ENCODE data around the gene SMARCA1. TPM values are rescaled to one million over a fixed set of nuclear protein-coding genes. Genes with fewer than 3 reads are reported as not detected.

The SMARCA1 gene, protein sequence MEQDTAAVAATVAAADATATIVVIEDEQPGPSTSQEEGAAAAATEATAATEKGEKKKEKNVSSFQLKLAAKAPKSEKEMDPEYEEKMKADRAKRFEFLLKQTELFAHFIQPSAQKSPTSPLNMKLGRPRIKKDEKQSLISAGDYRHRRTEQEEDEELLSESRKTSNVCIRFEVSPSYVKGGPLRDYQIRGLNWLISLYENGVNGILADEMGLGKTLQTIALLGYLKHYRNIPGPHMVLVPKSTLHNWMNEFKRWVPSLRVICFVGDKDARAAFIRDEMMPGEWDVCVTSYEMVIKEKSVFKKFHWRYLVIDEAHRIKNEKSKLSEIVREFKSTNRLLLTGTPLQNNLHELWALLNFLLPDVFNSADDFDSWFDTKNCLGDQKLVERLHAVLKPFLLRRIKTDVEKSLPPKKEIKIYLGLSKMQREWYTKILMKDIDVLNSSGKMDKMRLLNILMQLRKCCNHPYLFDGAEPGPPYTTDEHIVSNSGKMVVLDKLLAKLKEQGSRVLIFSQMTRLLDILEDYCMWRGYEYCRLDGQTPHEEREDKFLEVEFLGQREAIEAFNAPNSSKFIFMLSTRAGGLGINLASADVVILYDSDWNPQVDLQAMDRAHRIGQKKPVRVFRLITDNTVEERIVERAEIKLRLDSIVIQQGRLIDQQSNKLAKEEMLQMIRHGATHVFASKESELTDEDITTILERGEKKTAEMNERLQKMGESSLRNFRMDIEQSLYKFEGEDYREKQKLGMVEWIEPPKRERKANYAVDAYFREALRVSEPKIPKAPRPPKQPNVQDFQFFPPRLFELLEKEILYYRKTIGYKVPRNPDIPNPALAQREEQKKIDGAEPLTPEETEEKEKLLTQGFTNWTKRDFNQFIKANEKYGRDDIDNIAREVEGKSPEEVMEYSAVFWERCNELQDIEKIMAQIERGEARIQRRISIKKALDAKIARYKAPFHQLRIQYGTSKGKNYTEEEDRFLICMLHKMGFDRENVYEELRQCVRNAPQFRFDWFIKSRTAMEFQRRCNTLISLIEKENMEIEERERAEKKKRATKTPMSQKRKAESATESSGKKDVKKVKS
- 183 TPM in 2 replicates for total RNA-seq
- long read RNA-seq, full-length matches to known transcripts = 173 of 1,876 reads
- long read RNA-seq, partial matches to known transcripts = 1,559 of 1,876 reads
- long read RNA-seq, other reads (novel, unspliced or antisense) = 144 of 1,876 reads

DNA sequence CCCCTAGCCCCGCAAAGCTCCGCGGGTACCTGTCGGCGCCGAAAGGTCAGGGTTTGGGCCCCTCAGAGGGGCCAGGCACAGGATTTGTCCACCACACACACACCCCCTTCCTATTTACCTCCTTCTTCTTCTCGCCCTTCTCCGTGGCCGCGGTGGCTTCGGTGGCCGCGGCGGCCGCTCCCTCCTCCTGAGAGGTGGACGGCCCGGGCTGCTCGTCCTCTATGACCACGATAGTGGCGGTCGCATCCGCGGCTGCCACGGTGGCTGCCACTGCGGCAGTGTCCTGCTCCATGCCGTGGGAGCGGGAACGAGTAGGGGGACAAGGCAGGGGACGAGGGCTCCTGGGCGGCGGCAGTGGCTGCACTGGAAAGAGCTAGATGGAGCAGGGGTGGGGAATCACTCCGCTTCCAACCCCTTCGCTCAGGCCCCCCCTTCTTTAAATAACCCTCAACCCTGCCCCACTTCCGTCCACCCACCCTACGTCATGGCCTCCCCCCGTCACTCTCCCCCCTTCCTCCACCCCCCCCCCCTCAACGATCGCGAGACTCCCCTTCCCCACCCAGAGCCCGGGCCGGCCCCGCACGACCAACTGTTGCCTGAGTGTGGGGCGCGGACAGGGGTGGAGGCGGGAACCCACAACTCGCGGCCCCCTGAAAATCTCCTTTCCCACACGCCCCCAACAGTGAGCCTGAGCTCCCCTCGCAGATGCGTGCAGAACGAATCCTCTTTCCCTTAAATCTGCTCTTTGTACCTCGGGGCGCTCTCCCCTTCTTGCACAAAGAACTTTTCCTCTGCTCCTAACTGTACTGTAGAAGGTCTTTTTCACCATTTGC is at the start of gene SMARCA1:
SMARCA1 (minus strand) TSS at position 412 of the 833 bp plus-strand sequence; CDS start at position 292, 120 bp downstream.
- peak; percentile 51 for DNase-seq (ENCODE audit: low spot score, unreplicated experiment)
- TF ChIP-seq, protein P1, sequence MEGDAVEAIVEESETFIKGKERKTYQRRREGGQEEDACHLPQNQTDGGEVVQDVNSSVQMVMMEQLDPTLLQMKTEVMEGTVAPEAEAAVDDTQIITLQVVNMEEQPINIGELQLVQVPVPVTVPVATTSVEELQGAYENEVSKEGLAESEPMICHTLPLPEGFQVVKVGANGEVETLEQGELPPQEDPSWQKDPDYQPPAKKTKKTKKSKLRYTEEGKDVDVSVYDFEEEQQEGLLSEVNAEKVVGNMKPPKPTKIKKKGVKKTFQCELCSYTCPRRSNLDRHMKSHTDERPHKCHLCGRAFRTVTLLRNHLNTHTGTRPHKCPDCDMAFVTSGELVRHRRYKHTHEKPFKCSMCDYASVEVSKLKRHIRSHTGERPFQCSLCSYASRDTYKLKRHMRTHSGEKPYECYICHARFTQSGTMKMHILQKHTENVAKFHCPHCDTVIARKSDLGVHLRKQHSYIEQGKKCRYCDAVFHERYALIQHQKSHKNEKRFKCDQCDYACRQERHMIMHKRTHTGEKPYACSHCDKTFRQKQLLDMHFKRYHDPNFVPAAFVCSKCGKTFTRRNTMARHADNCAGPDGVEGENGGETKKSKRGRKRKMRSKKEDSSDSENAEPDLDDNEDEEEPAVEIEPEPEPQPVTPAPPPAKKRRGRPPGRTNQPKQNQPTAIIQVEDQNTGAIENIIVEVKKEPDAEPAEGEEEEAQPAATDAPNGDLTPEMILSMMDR (IDR thresholded peaks at IDR 0.05; ENCODE audit: unreplicated experiment) = no peak
- no peaks in the 10 kb centered on the region for H3K9me3 Mint-ChIP-seq (ENCODE audit: low read depth)
- no peaks in the 10 kb centered on the region for H3K27me3 Mint-ChIP-seq
- peak within 1 kb of the TSS; percentile 98 for H3K27ac Mint-ChIP-seq
- no peaks in the 10 kb centered on the region for H3K36me3 Mint-ChIP-seq (ENCODE audit: insufficient read depth)
- H3K4me3 Mint-ChIP-seq (ENCODE audit: low read depth) = peak within 1 kb of the TSS; percentile 86
- peaks cover 28% of the 10 kb centered on the region for H3K4me1 Mint-ChIP-seq (ENCODE audit: low read depth)

DNA sequence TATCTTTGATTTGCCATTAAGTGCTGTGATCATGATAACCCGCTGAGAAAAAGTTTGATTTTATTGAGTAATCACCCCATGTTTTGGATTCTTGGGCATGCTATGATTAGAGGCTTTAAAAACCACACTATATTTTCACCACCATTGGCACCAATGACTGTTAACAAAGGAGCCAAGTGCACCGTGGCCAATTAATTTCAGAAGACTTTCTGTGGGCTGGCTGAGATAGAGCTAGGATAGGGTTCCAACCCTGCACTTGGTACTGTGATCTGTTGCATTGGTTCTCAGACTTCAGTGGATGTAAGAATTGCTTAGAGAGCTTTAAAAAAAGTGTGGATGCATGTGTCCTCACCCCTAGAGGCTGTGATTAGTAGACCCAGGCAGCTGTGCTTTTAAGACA is 49.1 kb upstream of the SMARCA1 start:
- DNase-seq (ENCODE audit: low spot score, unreplicated experiment) = no peak
- no peak overlapping the region for H3K4me3 Mint-ChIP-seq (ENCODE audit: low read depth)
- H3K27ac Mint-ChIP-seq = no peak overlapping the region
- no peaks in the 10 kb centered on the region for H3K9me3 Mint-ChIP-seq (ENCODE audit: low read depth)
- H3K4me1 Mint-ChIP-seq (ENCODE audit: low read depth) = no peaks in the 10 kb centered on the region
- peaks cover 32% of the 10 kb centered on the region for H3K36me3 Mint-ChIP-seq (ENCODE audit: insufficient read depth)
- H3K27me3 Mint-ChIP-seq = no peaks in the 10 kb centered on the region
- TF ChIP-seq, protein P1 (IDR thresholded peaks at IDR 0.05; ENCODE audit: unreplicated experiment) = no peak

DNA sequence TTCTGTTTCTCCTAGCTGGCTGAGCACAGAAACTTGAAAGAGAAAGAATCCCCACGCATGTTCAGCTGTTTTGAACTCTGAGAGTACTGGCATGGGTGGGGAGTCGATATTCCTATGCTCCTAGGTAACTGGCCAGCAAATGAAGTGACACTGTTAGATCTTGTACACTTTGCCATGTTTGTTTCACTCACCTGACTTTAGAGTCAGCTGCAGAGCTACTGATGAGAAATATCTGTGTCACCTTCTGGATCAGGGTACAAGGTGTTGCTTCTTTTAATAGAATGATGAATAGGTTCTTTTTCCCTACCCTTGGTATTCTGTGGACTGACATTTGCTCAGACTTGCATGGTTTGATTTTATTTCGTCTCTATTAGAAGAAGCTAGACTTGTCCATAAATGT is 45.1 kb upstream of the SMARCA1 start:
- Mint-ChIP-seq H3K9me3 (ENCODE audit: low read depth) (peaks cover 2% of the 10 kb centered on the region), H3K27me3 (no peaks in the 10 kb centered on the region), H3K4me3 (ENCODE audit: low read depth) (no peak overlapping the region), H3K36me3 (ENCODE audit: insufficient read depth) (peaks cover 32% of the 10 kb centered on the region), H3K4me1 (ENCODE audit: low read depth) (no peaks in the 10 kb centered on the region), H3K27ac (no peak overlapping the region)
- TF ChIP-seq, protein P1 (IDR thresholded peaks at IDR 0.05; ENCODE audit: unreplicated experiment) = no peak
- no peak for DNase-seq (ENCODE audit: low spot score, unreplicated experiment)

DNA sequence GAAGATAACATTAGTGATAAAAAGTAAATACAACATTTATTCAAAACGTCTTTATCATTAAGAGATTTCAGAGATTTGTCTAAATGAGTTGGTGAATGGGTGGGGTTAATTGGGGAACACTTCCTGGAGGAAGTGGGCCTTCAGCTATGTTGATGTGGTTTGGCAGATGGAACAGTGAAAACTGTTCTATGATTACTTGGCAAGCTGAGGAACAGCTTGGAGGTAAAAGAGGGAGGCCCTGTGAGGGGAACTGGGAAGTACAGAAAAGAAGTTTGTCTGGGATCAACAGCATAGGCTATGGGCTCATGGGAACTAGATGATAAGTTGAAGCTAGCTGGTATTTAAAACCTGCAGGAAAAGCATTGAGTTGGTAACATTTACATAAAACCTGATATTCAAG is 42.8 kb upstream of the SMARCA1 start:
- H3K4me1 Mint-ChIP-seq (ENCODE audit: low read depth) = no peaks in the 10 kb centered on the region
- no peaks in the 10 kb centered on the region for H3K27me3 Mint-ChIP-seq
- no peak overlapping the region for H3K4me3 Mint-ChIP-seq (ENCODE audit: low read depth)
- DNase-seq (ENCODE audit: low spot score, unreplicated experiment) = no peak
- peaks cover 3% of the 10 kb centered on the region for H3K9me3 Mint-ChIP-seq (ENCODE audit: low read depth)
- peaks cover 39% of the 10 kb centered on the region for H3K36me3 Mint-ChIP-seq (ENCODE audit: insufficient read depth)
- TF ChIP-seq, protein P1 (IDR thresholded peaks at IDR 0.05; ENCODE audit: unreplicated experiment) = no peak
- H3K27ac Mint-ChIP-seq = peak overlapping the region; percentile 60

All from progenitor cell of endocrine pancreas (in vitro differentiated cells).